Measurements from ENCODE around the gene FA2H.
A peak's percentile ranks its signal among the peaks of the same experiment; 100 is the strongest.

Gene FA2H

DNA sequence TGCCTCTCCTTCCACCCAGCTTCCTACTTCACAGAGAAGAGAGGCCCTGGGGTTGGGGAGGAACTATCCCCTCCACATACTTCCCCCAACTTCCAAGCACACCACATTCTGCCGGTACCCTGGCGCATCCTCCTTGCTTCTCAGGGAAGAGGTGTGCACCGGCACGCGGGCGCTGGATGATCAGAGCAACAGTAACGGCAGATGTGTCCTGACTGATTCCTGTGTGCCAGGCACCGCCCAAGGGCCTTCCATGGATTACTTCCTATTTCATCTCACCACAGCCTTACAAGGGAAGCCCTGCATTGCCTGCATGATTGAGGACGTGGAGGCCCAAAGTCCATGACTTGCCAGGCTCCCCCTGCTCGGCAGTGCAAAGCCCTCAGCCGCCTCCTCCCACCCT is 52.9 kb downstream of the FA2H start:
- no peak for DNase-seq (ENCODE audit: low read depth, low spot score)
- in situ Hi-C loops (cut with HindIII; ENCODE audit: low sequenced_read_pairs), result no loop called here
- TF ChIP-seq, protein P1, sequence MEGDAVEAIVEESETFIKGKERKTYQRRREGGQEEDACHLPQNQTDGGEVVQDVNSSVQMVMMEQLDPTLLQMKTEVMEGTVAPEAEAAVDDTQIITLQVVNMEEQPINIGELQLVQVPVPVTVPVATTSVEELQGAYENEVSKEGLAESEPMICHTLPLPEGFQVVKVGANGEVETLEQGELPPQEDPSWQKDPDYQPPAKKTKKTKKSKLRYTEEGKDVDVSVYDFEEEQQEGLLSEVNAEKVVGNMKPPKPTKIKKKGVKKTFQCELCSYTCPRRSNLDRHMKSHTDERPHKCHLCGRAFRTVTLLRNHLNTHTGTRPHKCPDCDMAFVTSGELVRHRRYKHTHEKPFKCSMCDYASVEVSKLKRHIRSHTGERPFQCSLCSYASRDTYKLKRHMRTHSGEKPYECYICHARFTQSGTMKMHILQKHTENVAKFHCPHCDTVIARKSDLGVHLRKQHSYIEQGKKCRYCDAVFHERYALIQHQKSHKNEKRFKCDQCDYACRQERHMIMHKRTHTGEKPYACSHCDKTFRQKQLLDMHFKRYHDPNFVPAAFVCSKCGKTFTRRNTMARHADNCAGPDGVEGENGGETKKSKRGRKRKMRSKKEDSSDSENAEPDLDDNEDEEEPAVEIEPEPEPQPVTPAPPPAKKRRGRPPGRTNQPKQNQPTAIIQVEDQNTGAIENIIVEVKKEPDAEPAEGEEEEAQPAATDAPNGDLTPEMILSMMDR (IDR thresholded peaks at IDR 0.05; ENCODE audit: low read depth, low read length), result no peak
- H3K4me3 ChIP-seq (ENCODE audit: low read depth, low read length), result no peak overlapping the region

DNA sequence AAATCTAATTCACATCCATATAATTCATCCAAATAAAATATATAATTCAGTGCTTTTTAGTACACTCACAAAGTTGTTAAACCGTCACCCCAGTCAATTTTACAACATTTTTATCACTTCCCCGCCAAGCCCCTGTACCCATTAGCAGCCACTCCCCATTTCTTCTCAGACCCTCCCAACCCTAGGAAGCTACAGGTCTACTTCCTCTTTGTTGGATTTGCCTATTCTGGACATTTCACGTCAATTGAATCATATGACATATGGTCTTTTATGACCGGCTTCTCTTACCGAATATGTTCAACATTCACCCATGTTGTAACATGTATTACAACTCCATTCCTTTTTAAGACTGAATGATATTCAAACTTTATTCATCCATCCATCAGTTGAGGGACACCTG is 54.0 kb downstream of the FA2H start:
- TF ChIP-seq, protein P1 (IDR thresholded peaks at IDR 0.05; ENCODE audit: low read depth, low read length), result no peak
- H3K4me3 ChIP-seq (ENCODE audit: low read depth, low read length), result no peak overlapping the region
- in situ Hi-C loops (cut with HindIII; ENCODE audit: low sequenced_read_pairs), result no loop called here
- no peak for DNase-seq (ENCODE audit: low read depth, low spot score)

DNA sequence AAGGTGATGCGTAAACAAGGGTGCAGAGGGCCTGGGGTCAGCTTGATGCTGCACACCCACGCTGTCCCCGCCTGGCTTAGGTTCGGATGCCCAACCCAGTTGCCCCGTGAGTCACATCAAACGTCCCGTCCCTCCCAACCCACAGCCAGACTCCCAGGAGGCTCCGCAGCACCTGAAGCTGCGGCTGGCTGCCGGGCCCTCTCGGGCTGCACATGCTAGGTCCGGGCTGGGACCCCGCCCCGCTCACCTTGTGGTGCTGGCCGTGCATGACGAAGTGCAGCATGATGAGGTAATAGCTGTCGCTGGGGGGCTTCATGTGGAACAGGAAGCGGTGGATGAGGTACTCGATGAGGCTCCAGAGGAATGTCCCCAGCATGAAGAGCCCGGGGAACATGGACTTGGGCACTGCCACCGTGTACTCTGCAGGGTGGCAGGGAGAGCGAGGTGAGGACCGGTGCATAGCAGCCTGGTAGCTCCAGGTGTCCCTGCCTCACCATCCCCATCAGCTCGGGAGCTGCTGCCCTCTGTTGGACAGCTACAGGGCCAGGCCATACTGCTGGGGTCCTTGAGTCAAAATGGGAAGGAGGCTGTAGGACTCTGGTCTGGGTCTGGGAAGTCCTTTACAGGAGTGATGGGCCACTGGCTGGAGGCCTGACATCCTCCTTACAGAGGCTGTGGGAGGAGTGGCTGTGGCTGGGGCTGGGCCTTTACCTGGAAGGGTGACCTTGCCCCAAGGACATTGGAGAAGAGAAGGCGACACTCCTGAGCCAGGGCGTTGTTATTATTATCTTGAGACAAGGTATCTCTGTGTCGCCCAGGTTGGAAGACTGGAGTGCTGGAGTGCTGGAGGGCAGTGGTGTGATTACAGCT is 55.6 kb downstream of the FA2H start:
- in situ Hi-C loops (cut with HindIII; ENCODE audit: low sequenced_read_pairs), result no loop called here
- TF ChIP-seq, protein P1 (IDR thresholded peaks at IDR 0.05; ENCODE audit: low read depth, low read length), result peak; percentile 9
- no peak overlapping the region for H3K4me3 ChIP-seq (ENCODE audit: low read depth, low read length)
- DNase-seq (ENCODE audit: low read depth, low spot score), result no peak

DNA sequence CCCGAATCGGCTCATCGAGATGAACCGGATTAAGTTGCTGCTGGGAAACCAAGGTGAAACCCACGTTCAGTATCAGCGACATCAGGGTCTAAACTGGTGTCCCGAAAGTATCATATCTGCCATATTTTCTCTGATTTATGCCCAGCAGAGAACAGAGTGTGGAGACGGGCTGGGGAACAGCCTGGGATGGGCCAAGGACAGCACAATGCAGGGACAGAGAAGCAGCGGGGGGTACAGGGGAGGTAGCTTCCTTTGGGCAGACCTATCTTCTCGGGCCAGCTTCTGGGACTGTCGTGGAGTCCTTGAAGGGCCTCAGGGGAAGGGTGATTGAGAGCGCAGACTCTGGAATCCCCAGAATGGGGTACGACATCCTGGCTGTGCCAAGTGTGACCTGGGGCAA is 56.5 kb downstream of the FA2H start:
- DNase-seq (ENCODE audit: low read depth, low spot score), result no peak
- in situ Hi-C loops (cut with HindIII; ENCODE audit: low sequenced_read_pairs), result no loop called here
- H3K4me3 ChIP-seq (ENCODE audit: low read depth, low read length), result no peak overlapping the region
- TF ChIP-seq, protein P1 (IDR thresholded peaks at IDR 0.05; ENCODE audit: low read depth, low read length), result no peak

DNA sequence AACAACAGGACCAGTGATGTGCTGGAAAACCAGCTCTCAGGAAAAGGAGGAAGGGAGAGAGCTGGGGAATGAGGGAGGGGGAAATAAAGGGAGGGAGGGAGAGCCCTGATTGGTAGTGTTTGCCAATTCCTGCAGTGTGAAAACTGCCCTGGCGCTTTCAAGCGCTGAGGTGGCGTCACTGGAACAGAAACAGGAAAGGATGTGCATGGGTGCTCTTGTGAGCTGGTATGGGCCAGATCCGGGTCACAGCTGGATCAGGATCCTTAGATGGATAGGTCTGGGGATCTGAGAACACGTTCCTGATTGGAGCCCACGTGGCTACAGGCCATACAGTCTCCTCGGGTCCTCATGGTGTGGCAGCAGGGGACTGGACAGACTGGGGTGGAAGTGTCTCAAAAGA is 57.3 kb downstream of the FA2H start:
- DNase-seq (ENCODE audit: low read depth, low spot score), result no peak
- no peak overlapping the region for H3K4me3 ChIP-seq (ENCODE audit: low read depth, low read length)
- in situ Hi-C loops (cut with HindIII; ENCODE audit: low sequenced_read_pairs), result no loop called here
- TF ChIP-seq, protein P1 (IDR thresholded peaks at IDR 0.05; ENCODE audit: low read depth, low read length), result no peak

DNA sequence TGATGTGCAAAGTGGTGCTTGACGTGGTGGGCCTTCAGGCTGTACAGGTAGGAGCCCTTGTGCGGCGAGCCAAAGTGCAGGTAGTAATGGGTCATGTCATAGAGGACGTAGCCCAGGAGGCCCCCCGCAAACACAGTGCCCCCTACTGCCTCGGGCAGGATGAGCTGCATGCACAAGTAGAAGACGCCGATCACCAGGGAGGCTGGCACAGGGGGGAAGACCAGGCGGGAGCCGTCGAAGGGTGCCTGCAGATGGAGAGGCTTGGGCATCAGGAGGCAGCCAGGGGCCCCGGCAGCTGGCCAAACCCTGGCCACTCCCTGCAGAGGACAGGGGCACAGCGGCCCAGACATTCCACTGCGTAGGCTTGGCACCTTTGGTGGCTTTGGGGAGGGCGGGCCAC is 58.3 kb downstream of the FA2H start:
- in situ Hi-C loops (cut with HindIII; ENCODE audit: low sequenced_read_pairs), result no loop called here

More for the DNA sequence above, 58.3 kb downstream of the FA2H start:
- TF ChIP-seq, protein P1 (IDR thresholded peaks at IDR 0.05; ENCODE audit: low read depth, low read length), result no peak
- DNase-seq (ENCODE audit: low read depth, low spot score), result no peak
- no peak overlapping the region for H3K4me3 ChIP-seq (ENCODE audit: low read depth, low read length)

All from astrocyte of the spinal cord (primary cell).